Activated naive CD8-positive, alpha-beta T cell treated with anti-CD3 and anti-CD28 coated beads, Interleukin-2, amount 10 ng/mL, durations not matched to agents 7 days and 5 days (primary cell): ENCODE data around the gene BAZ2B. TPM values are rescaled to one million over a fixed set of nuclear protein-coding genes. Genes with fewer than 3 reads are reported as not detected.

Experiments
- ATAC-seq: fragments of 150-1000 bp; cut with Tn5 transposase; one replicate; pipeline ENCODE4 v1.10.0; 2021; ENCODE audit warnings: low read depth, moderate library complexity
- POLR2A ChIA-PET: fragments of 350-600 bp; sonication (Branson Sonifier 250); formaldehyde crosslinking; loops from one replicate; lab custom pipeline; 2021; ENCODE audit warnings: antibody characterized with exemption; lab: Charles Lee
- DNase-seq: peaks from one replicate; pipeline ENCODE4 v3.0.0; 2021
- H3K27ac Mint-ChIP-seq: one replicate; pipeline ENCODE4 v1.8.0; 2022; ENCODE audit warnings: mild to moderate bottlenecking, mixed read lengths
- H3K27me3 Mint-ChIP-seq: one replicate; pipeline ENCODE4 v1.8.0; 2022; ENCODE audit warnings: mild to moderate bottlenecking, moderate library complexity, mixed read lengths
- H3K36me3 Mint-ChIP-seq: one replicate; pipeline ENCODE4 v1.8.0; 2021; ENCODE audit warnings: mild to moderate bottlenecking, mixed read lengths
- H3K4me1 Mint-ChIP-seq: one replicate; pipeline ENCODE4 v1.8.0; 2021; ENCODE audit warnings: mixed read lengths
- H3K4me3 Mint-ChIP-seq: one replicate; pipeline ENCODE4 v1.8.0; 2022; ENCODE audit warnings: mild to moderate bottlenecking, moderate library complexity, mixed read lengths
- H3K9me3 Mint-ChIP-seq: one replicate; pipeline ENCODE4 v1.8.0; 2021; ENCODE audit warnings: mixed read lengths
- total RNA-seq, 2 experiments: library from RNA; stranded (reverse); gene quantifications; one replicate each; pipeline ENCODE4 v1.2.3, GENCODE V29; 2021

Gene BAZ2B
- total RNA-seq, 2 experiments from 2014 or later: 27.7 to 31.9 TPM

DNA sequence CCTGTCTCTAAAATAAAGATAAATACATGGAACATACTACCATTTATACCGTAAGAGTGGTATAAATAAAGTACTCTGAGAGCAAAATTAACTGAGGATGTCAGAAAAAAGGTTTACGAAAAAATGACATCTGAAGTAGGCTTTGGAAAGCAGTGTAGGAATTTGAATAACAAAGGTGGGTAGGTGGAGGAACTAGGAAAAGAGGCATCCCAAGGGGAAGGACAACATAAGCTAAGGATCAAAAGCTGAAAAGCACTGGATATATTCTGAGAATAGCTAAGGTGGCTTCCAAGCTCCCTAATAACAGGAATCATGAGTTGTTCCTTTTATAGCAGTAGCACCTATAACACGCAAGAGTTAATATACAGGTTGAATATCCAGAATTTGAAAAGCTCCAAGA is 91.3 kb downstream of the BAZ2B start:
- Mint-ChIP-seq H3K27me3 (no peaks in the 10 kb centered on the region), H3K9me3 (peaks cover 1% of the 10 kb centered on the region), H3K4me3 (no peak overlapping the region), H3K4me1 (no peaks in the 10 kb centered on the region), H3K27ac (no peak overlapping the region), H3K36me3 (peaks cover 2% of the 10 kb centered on the region)
- no peak for ATAC-seq
- POLR2A ChIA-PET: no interaction called here
- no peak for DNase-seq

GRCh38 chr2:159521272-159521671 is 95.1 kb downstream of the BAZ2B start:
- ATAC-seq (no peak), DNase-seq (no peak)
- Mint-ChIP-seq H3K9me3 (no peaks in the 10 kb centered on the region), H3K27me3 (no peaks in the 10 kb centered on the region), H3K27ac (no peak overlapping the region), H3K4me1 (peaks cover 4% of the 10 kb centered on the region), H3K4me3 (no peak overlapping the region), H3K36me3 (no peaks in the 10 kb centered on the region)
- POLR2A ChIA-PET: no interaction called here

- Mint-ChIP-seq H3K4me1 (peaks cover 8% of the 10 kb centered on the region), H3K27me3 (no peaks in the 10 kb centered on the region), H3K36me3 (peaks cover under 1% of the 10 kb centered on the region), H3K4me3 (no peak overlapping the region), H3K27ac (no peak overlapping the region), H3K9me3 (no peaks in the 10 kb centered on the region)
- POLR2A ChIA-PET: no interaction called here
- DNase-seq (no peak), ATAC-seq (no peak)
Measured at GRCh38 chr2:159518321-159519005, 97.9 kb downstream of the BAZ2B start.

GRCh38 chr2:159516241-159516758 is 100.0 kb downstream of the BAZ2B start:
- no peaks in the 10 kb centered on the region for H3K9me3 Mint-ChIP-seq
- peaks cover 3% of the 10 kb centered on the region for H3K36me3 Mint-ChIP-seq
- ATAC-seq (peak; percentile 84), DNase-seq (no peak)
- POLR2A ChIA-PET: interaction anchor here (2.3 kb wide), 1 partner anchor 196 kb away, joined by 14 read pairs; the partner anchor contains the start of gene MARCHF7
- peak overlapping the region; percentile 85 for H3K27ac Mint-ChIP-seq
- peak overlapping the region; percentile 65 for H3K4me3 Mint-ChIP-seq
- peaks cover 8% of the 10 kb centered on the region for H3K4me1 Mint-ChIP-seq
- no peaks in the 10 kb centered on the region for H3K27me3 Mint-ChIP-seq

DNA sequence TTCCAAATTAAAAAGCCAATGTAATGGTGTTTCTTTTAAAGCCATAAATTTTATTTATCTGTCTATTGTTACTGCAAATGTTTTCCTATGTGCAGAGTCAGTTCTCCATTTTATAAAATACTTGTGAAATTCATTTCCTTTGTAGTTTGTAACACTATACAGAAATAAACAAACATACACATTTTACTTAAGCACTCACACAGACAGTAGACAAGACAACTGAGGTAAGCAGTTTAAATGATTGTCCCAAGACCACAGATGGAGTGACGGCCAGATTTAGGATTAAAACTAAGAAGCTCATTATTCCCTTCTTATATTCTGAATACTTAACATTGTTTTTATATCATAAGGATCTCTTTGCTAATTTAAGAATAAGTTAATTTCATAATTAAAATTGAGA is 100.9 kb downstream of the BAZ2B start:
- no peak for DNase-seq
- H3K4me3 Mint-ChIP-seq: peak overlapping the region; percentile 77
- POLR2A ChIA-PET: interaction anchor here (2.3 kb wide), 1 partner anchor 197 kb away, joined by 14 read pairs; the partner anchor contains the start of gene MARCHF7
- H3K36me3 Mint-ChIP-seq: peaks cover 3% of the 10 kb centered on the region
- H3K27ac Mint-ChIP-seq: peak overlapping the region; percentile 76
- peaks cover 8% of the 10 kb centered on the region for H3K4me1 Mint-ChIP-seq
- no peaks in the 10 kb centered on the region for H3K9me3 Mint-ChIP-seq
- ATAC-seq: no peak
- H3K27me3 Mint-ChIP-seq: no peaks in the 10 kb centered on the region

DNA sequence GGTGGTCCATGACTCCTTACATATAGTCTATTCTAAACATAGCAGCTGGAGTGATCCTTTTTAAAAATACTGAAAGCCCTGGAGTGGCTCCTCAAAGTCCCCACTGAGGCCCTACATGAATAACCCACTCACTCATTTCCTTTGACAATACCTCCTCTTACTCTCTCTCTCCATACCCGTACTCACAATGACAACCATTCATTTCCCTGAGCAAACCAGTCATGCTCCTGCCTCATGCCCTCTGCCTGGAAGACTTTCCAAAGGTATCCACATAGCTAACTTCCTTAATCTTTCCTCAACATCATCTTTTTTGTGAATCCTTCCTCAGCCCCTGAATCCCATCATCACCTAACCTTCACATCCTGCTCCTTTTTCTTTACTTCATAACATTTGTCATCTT is 102.6 kb downstream of the BAZ2B start:
- H3K4me1 Mint-ChIP-seq: peaks cover 8% of the 10 kb centered on the region
- ATAC-seq (no peak), DNase-seq (no peak)
- H3K27me3 Mint-ChIP-seq: no peaks in the 10 kb centered on the region
- no peaks in the 10 kb centered on the region for H3K9me3 Mint-ChIP-seq
- H3K27ac Mint-ChIP-seq: no peak overlapping the region
- POLR2A ChIA-PET: no interaction called here
- H3K36me3 Mint-ChIP-seq: peaks cover 5% of the 10 kb centered on the region
- H3K4me3 Mint-ChIP-seq: no peak overlapping the region

GRCh38 chr2:159508140-159508539 is 108.2 kb downstream of the BAZ2B start:
- ATAC-seq (no peak), DNase-seq (no peak)
- POLR2A ChIA-PET: no interaction called here
- no peaks in the 10 kb centered on the region for H3K27me3 Mint-ChIP-seq
- H3K9me3 Mint-ChIP-seq: no peaks in the 10 kb centered on the region
- H3K4me3 Mint-ChIP-seq: no peak overlapping the region
- H3K27ac Mint-ChIP-seq: no peak overlapping the region
- peaks cover 2% of the 10 kb centered on the region for H3K36me3 Mint-ChIP-seq
- peaks cover 7% of the 10 kb centered on the region for H3K4me1 Mint-ChIP-seq

DNA sequence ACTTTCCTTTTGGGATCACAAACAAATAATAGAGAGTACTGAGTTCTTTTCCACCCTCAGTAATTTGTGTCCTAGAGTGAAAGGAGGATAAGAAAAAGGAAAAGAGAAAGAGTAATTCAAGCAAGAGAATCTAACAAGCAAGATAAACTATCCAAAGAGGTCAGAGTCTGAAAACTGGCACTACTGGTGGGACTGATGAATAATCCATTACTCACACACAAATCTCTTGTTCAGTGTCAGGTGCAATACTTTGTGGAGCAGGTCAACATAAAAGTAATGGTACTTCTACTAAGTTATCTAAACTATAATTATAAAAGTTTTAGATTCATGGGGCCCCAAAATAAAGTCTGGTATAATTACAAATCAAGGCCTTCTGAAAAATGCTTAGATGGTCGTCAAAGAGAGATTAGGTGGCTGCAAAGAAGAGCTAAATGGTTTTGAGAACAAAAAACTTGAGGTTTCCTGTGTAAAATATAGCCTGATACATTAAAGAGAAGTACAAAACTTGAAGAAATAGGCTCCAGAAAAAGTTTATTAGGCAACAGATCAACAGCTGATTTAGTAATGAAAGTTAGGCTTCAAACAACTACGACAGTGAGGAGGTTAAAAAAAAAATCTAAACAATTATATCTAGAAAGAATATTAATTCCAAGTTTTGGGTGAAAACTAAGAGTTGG is 109.4 kb downstream of the BAZ2B start:
- H3K4me1 Mint-ChIP-seq: peaks cover 7% of the 10 kb centered on the region
- H3K4me3 Mint-ChIP-seq: peak overlapping the region; percentile 20
- H3K36me3 Mint-ChIP-seq: peaks cover 2% of the 10 kb centered on the region
- POLR2A ChIA-PET: no interaction called here
- peaks cover under 1% of the 10 kb centered on the region for H3K9me3 Mint-ChIP-seq
- no peak overlapping the region for H3K27ac Mint-ChIP-seq
- DNase-seq: no peak
- ATAC-seq: no peak
- H3K27me3 Mint-ChIP-seq: no peaks in the 10 kb centered on the region

DNA sequence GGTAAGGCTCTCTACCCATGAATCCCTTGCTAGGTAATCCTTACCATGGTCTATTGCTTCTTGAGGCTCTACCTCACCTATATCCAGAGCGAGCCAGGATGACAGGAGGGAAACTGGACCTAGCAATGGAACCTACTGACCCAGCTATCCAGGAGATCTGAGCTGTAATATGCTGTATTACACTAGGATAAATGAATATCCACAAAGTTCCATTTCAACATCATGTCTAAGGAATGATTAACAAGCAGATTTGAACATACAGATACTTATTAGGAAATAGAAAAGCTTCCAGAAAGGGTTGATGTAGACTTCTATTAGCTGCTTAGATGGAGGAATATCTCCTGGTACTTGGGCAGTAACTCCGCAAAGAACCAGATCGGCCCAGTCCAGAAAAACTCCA is 110.1 kb downstream of the BAZ2B start:
- H3K27me3 Mint-ChIP-seq: no peaks in the 10 kb centered on the region
- no peak overlapping the region for H3K27ac Mint-ChIP-seq
- H3K36me3 Mint-ChIP-seq: peaks cover 2% of the 10 kb centered on the region
- H3K9me3 Mint-ChIP-seq: peaks cover 2% of the 10 kb centered on the region
- peaks cover 7% of the 10 kb centered on the region for H3K4me1 Mint-ChIP-seq
- ATAC-seq (no peak), DNase-seq (no peak)
- no peak overlapping the region for H3K4me3 Mint-ChIP-seq
- POLR2A ChIA-PET: no interaction called here

DNA sequence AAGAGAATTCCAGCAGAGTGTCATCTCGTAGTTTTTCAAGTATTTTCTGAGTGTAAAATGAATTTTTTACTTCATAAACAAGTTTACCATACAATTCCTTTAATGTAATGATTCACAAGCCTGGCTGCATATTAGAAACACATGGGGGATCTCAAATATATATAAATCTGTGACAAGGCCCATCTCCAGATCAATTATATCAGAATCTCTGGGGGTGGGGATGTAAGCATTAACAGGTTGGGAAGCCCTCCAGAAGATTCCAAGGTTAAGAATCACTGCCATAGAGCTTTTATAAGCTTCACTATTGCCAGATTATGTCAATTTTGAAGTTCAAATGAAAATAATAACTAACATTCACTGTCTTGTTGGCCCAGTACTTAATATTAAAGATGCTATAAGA is 111.2 kb downstream of the BAZ2B start:
- no peak for DNase-seq
- POLR2A ChIA-PET: no interaction called here
- peaks cover 2% of the 10 kb centered on the region for H3K9me3 Mint-ChIP-seq
- ATAC-seq: no peak
- H3K36me3 Mint-ChIP-seq: peaks cover 3% of the 10 kb centered on the region
- no peaks in the 10 kb centered on the region for H3K27me3 Mint-ChIP-seq
- H3K27ac Mint-ChIP-seq: no peak overlapping the region
- no peak overlapping the region for H3K4me3 Mint-ChIP-seq
- H3K4me1 Mint-ChIP-seq: peaks cover 7% of the 10 kb centered on the region

- peaks cover 12% of the 10 kb centered on the region for H3K4me1 Mint-ChIP-seq
- POLR2A ChIA-PET: interaction anchor here (0.6 kb wide), 1 partner anchor 288 kb away, joined by 4 read pairs; no protein-coding TSS in a partner anchor
- no peaks in the 10 kb centered on the region for H3K27me3 Mint-ChIP-seq
- H3K4me3 Mint-ChIP-seq: no peak overlapping the region
- no peak overlapping the region for H3K27ac Mint-ChIP-seq
- H3K9me3 Mint-ChIP-seq: peaks cover 4% of the 10 kb centered on the region
- DNase-seq (no peak), ATAC-seq (no peak)
- peaks cover 5% of the 10 kb centered on the region for H3K36me3 Mint-ChIP-seq
Measured at GRCh38 chr2:159501743-159502142, 114.6 kb downstream of the BAZ2B start.

GRCh38 chr2:159497847-159498246 is 118.5 kb downstream of the BAZ2B start:
- H3K4me1 Mint-ChIP-seq: peaks cover 10% of the 10 kb centered on the region
- POLR2A ChIA-PET: no interaction called here
- H3K4me3 Mint-ChIP-seq: no peak overlapping the region
- H3K36me3 Mint-ChIP-seq: peaks cover 5% of the 10 kb centered on the region
- DNase-seq: no peak
- H3K27me3 Mint-ChIP-seq: no peaks in the 10 kb centered on the region
- H3K9me3 Mint-ChIP-seq: peaks cover 4% of the 10 kb centered on the region
- H3K27ac Mint-ChIP-seq: no peak overlapping the region
- ATAC-seq: peak; percentile 39

GRCh38 chr2:159497256-159497655 is 119.1 kb downstream of the BAZ2B start:
- Mint-ChIP-seq H3K27me3 (no peaks in the 10 kb centered on the region), H3K36me3 (peaks cover 5% of the 10 kb centered on the region), H3K4me1 (peaks cover 10% of the 10 kb centered on the region), H3K4me3 (no peak overlapping the region), H3K9me3 (peaks cover 4% of the 10 kb centered on the region), H3K27ac (no peak overlapping the region)
- no peak for ATAC-seq
- POLR2A ChIA-PET: no interaction called here
- DNase-seq: no peak

DNA sequence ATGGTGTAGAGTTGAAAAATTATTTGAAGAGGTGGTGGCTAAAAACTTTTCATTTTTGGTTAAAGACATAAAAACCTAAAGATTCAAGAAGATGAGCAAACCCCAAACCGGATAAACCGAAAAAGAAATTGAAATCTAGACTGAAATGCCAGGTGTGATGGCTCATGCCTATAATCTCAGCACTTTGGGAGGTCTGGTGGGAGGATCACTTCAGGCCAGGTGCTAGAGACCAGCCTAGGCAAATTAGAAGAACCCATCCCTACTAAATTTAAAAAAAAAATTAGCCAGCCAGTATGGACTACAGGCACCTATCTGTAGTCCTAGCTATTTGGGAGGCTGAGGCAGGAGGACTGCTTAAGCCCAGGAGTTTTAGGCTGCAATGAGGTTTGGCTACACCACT is 126.9 kb downstream of the BAZ2B start:
- Mint-ChIP-seq H3K27ac (no peak overlapping the region), H3K9me3 (peaks cover 2% of the 10 kb centered on the region), H3K4me3 (no peak overlapping the region), H3K27me3 (no peaks in the 10 kb centered on the region), H3K4me1 (no peaks in the 10 kb centered on the region), H3K36me3 (peaks cover 3% of the 10 kb centered on the region)
- DNase-seq: no peak
- ATAC-seq: no peak
- POLR2A ChIA-PET: interaction anchor here (1.0 kb wide), 1 partner anchor 223 kb away, joined by 3 read pairs; no protein-coding TSS in a partner anchor
